Activated CD4-positive, alpha-beta T cell treated with anti-CD3 and anti-CD28 coated beads, Interleukin-2, amount 50 U/mL, for 1 hour (primary cell): ENCODE measurements around the gene DYNLRB2.

ENCODE experiments used
- DNase-seq: peaks from one replicate; pipeline ENCODE4 v3.0.0-alpha.2; 2020

The DYNLRB2 gene

DNA sequence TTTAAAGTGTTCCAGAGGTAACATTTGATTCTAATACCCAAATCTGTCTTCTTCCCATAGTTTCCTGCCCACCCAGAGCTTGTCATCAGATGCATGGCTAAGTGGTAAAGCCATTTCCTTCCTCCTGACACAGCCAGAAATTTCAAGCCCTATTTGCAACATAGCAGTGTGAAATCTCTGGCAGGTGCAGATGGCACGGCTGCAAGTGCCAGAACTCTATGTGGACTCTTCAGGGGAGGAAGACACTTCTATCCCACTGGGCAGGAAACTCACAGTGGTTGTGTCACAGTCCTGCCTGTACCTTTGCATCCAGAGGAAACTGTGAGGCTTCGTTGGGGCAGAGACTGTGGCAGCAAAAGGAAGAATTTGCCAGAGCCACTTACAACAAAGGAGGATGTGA lies 13.2 kb downstream of the DYNLRB2 start:
- no peak for DNase-seq

- DNase-seq: no peak
Observed at GRCh38 chr16:80556481-80556880, 15.7 kb downstream of the DYNLRB2 start.

DNA sequence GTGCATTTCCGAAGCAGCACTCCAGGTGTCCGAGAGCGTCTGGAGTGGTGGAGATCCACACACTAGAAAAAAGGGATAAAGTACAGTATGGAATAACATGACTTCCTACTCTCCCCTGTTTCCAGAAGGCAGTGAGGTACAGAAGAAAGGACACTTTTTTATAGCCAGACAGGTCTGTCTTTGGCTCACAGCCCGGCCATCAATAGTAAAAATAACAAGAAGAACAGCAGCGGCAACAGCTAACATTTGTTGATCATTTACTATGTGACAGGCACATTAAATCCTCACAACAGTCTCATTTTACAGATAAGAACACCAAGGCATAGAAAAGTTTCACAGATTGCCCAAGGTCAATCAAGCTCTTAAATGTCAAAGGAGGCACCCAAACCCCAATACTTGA lies 16.2 kb downstream of the DYNLRB2 start:
- no peak for DNase-seq

GRCh38 chr16:80559369-80559768 lies 18.6 kb downstream of the DYNLRB2 start:
- DNase-seq: no peak

DNA sequence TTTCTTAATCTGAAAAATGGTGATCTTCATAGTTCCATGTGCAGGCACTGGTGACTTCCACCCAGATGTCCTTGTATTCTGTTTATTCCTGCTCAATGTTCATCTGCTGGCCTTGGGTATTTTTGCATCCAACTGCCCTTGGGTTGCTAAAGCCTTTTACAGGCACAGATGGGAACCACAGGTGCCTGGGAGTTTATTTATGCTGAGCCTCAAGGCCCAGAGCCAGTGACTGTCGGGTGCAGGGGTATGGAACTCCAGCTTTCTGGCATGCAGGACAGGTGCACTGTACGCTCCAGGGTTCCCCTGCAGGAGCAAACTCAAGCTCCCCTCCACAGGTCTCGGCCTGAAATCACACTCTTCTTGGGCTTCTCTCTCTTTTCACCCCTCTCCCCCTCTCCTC lies 22.3 kb downstream of the DYNLRB2 start:
- no peak for DNase-seq

DNA sequence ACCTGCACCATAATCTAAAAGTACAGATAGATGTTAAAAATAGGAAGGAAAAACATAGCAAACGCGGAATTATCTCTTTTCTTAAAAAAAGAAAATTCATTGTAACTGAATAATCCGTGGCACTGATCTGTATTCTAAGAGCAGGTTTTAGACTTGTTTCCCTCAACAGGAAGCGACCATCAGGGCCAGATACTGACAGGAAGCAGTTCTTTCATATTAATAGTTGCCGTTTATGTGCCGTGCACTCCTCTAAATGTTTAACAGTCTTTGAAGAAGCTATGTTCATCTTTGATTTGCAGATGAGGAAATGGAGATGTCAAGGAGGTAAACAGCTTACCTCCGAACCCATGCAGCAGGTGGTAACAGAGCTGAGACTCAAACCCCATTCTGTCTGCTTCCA lies 23.6 kb downstream of the DYNLRB2 start:
- DNase-seq: no peak

DNA sequence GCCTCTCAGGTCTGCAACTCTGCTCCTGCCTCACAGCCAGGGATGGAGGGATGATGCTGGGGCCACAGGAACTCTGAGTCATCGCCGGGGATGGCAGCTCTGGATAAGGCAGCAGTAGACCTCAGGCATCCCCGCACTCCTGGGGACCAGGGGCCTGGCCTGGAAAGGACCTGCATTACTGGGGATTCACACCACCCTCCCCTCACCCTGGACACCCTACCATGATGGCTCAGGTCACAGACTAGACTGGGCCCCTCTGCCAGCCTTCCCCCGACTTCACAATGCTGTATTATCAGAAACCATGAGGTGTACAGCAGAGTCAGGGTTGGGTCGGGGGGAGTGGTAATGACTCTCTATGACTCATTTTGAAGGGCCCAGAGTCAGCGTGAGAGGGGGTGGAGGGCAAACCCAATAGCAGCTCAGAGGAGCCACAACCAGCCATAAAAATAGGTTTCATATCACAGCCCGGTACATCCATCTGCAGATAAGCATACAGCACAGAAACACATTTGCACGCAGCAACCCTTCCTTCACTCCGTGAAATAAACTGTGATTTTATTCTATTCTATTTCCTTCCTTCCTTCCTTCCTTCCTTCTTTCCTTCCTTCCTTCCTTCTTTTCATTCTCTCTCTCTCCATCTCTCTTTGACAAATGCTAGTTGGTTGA lies 28.8 kb downstream of the DYNLRB2 start:
- peak; percentile 28 for DNase-seq

DNA sequence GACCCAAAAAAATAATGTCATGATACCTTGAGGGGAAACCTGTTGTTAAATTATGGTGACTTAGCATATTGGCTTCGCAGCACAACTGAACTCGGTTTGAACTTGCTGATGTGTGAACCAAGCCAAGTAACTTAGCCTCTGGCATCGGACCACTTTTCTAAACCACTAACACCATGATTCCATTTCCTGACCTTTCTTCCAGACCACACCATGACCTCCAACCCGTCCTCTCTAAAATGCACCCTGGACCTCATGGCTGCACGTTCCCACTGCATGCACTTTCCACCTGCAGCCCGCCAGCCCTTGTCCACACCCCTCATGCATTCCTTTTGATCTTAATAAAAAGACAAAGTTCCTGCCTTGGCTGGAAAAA lies 29.3 kb downstream of the DYNLRB2 start:
- no peak for DNase-seq

GRCh38 chr16:80573700-80574120 lies 32.9 kb downstream of the DYNLRB2 start:
- DNase-seq: no peak

DNA sequence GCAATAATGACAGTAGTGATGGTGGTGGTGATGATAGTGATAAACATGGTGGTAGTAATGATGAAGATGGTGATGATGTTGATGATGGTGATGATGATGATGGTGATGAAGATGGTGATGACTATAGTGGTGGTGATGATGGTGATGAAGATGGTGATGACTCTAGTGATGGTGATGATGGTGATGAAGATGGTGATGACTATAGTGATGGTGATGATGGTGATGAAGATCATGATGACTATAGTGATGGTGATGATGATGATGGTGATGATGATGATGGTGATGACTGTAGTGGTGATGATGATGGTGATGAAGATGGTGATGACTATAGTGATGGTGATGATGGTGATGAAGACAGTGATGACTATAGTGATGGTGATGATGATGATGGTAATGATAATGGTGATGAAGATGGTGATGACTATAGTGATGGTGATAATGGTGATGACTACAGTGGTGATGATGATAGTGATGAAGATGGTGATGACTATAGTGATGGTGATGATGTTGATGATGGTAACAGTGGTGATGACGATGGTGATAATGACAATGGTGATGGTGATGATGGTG lies 35.6 kb downstream of the DYNLRB2 start:
- no peak for DNase-seq

- no peak for DNase-seq
Observed at GRCh38 chr16:80577485-80578280, 36.9 kb downstream of the DYNLRB2 start.

DNA sequence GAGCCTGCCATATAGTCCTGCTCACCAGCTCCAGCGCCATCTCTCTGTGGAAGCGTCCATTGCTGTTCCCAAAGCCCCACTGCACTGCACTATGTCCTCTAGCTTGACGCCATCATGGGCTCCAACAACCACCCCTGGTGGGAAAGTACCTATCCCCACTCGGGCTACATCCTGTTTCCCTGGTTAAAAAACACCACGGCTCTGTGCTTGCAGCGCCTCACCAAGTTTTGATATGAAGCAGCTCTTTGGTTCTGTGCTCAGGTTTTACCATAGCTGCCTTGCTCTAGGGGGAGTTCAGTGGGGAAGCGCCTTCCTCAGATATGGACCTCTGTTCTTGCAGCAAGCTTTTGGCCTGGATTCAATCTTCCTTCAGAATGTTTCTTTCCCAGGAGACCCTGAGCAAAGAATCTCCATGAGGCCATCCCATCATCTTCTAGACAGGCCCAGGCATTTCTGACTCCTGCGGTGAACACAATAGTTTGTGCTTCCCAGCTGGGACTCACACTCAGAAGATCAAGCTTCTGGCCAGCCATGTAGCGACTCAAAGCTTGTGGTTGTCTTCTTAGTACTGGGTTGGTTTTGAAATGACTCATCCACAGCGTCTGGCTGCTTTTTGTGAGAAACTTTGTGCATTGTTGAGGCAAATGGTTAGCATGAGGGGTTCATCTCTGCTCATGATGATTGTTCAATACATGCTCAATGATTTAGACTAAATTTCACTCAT lies 39.5 kb downstream of the DYNLRB2 start:
- peak; percentile 46 for DNase-seq

DNA sequence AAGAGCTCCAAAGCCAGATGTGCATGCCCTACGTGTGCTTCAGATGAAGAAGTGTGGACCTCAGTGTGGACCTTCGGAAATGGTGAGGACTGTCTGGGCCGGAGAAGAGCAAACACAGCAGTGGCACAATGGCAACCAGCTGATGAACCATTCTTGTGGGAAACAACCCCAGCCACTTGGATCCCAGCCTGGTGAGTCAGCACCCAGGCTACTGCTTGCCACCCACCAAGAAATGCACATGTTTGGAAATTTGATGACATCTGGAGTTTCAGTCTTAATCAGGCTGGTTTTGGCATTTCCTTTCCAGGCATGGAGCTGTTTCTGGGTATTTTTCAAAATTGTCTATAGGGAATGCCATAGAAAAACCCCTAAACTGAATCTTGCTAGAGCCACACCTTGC lies 42.7 kb downstream of the DYNLRB2 start:
- no peak for DNase-seq

GRCh38 chr16:80585764-80586163 lies 45.0 kb downstream of the DYNLRB2 start:
- DNase-seq: no peak

DNA sequence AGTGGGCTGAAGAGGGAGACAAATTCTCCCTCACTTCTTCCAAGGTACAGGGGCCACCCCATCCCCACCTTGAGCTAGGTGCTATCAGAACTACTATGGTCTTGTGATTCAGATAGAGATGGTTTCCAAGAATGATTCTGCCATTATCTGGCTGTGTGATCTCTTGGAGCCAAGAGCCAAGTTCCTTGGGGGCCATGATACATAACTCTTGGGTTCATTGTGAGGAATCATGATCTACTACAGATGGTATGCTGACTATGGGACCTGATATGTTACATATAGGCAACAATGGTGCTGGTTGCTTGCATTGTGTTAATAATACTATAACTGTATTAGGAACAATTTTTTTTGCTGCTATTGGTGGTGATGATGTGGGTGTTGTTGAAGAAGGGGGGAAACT lies 45.7 kb downstream of the DYNLRB2 start:
- no peak for DNase-seq

DNA sequence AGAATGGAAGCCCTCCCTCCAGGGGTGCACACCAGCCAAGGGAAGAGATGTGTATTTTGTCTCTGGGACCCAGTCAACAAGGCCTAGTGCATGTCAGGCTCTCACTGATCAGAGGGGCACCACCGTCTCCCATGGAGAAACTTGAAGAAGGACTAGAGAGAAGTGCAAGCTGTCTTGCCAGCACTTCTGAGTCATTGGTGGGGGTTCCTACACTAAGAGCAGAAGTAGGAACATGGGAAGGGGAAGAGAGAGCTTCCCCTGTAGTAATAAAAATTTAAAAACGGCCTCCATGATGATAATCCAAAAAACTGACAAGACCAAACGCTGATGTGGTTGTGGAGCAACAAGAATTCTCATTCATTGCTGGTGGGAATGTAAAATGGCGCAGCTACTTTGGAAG lies 46.3 kb downstream of the DYNLRB2 start:
- DNase-seq: no peak

- no peak for DNase-seq
Observed at GRCh38 chr16:80591071-80591915, 50.5 kb downstream of the DYNLRB2 start.

DNA sequence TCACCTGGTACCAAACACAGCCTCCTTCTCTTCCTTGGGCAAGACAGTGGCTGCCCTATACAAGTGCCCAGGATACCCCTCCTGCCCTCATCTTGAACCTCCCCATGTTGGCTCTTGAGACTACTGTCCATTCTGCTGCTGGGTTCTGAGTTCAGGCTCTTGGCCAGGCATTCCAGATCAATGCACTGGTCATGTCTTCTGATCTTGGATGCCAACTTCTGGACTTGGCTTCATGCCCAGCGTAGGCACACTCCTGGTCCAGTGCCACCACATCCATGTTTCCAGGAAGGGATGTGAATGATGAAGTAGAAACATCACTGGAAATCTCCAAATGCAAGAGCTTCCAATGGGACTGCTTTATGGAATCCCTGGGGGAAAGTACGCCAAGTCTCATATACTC lies 51.5 kb downstream of the DYNLRB2 start:
- DNase-seq: no peak

DNA sequence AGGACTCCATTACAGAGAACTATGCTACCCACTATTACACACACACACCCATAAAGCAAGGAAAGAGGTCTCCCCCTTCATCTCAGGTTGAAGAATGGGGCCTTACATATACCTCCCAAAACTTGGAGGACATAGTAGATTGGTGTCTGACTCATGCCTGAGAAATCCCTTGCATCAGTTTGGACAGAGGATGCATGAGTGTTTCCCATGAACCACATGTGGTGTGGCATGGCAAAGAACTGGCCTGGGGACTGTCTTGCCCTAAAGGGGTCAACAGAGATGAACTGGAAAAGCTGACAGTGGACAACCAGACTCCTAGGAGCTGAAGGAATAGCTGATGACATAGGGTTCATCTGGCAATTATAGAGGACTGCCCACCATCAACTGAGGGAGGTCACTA lies 54.0 kb downstream of the DYNLRB2 start:
- DNase-seq: no peak

DNA sequence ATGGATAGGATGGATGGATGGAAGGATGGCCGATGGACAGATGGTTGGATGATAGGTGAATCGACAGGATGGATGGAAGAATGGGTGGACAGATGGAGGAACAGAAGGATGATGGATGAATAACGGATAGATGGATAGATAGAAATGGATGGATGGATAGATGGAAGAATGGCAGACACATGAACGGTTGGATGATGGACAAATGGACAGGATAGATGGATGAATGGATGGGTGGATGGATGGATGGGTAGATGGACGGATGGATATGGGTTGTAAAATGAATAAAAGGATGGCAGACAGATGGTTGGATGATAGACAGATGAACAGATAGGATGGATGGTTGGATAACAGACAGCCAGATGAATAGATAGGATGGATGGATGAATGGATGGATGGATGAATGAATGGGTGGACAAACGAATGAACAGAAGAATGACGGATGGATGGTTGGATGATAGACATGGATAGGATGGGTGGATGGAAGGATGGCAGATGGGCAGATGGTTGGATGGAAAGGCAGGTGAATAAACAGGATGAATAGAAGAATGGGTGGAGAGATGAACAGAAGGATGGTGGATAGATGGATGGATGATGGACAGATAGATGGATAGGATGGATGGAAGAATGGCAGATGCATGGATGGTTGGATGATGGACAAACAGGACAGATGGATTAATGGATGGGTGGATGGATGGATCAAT lies 55.9 kb downstream of the DYNLRB2 start:
- no peak for DNase-seq

- no peak for DNase-seq
Observed at GRCh38 chr16:80599466-80599865, 58.7 kb downstream of the DYNLRB2 start.
